ENCODE data around the gene CNTRL.

GRCh38 chr9:121222524-121223171 is 147.9 kb downstream of the CNTRL start:
- TF ChIP-seq POLR2AphosphoS5 (IDR thresholded peaks at IDR 0.05; ENCODE audit: borderline replicate concordance, low read depth, low read length): no peak
- no peak for TF ChIP-seq EZH2 (IDR thresholded peaks at IDR 0.05)
